ENCODE results near the gene RRP1B.

The RRP1B gene

GRCh38 chr21:43640400-43640799 is 19.0 kb upstream of the RRP1B start:
- DNase-seq (ENCODE audit: low read depth): no peak
- H3K4me3 ChIP-seq (ENCODE audit: low read length): no peak overlapping the region
- TF ChIP-seq CTCF (conservative IDR thresholded peaks at IDR 0.05; ENCODE audit: low read depth, low read length): no peak

GRCh38 chr21:43643193-43643592 is 16.2 kb upstream of the RRP1B start:
- DNase-seq (ENCODE audit: low read depth): no peak
- no peak for TF ChIP-seq CTCF (conservative IDR thresholded peaks at IDR 0.05; ENCODE audit: low read depth, low read length)
- no peak overlapping the region for H3K4me3 ChIP-seq (ENCODE audit: low read length)

- no peak for TF ChIP-seq CTCF (conservative IDR thresholded peaks at IDR 0.05; ENCODE audit: low read depth, low read length)
- H3K4me3 ChIP-seq (ENCODE audit: low read length): no peak overlapping the region
- no peak for DNase-seq (ENCODE audit: low read depth)
These were observed 15.3 kb upstream of the RRP1B start for GRCh38 chr21:43644071-43644470.

GRCh38 chr21:43644609-43645008 is 14.8 kb upstream of the RRP1B start:
- H3K4me3 ChIP-seq (ENCODE audit: low read length): no peak overlapping the region
- DNase-seq (ENCODE audit: low read depth): no peak
- TF ChIP-seq CTCF (conservative IDR thresholded peaks at IDR 0.05; ENCODE audit: low read depth, low read length): no peak

- DNase-seq (ENCODE audit: low read depth): peak; percentile 89
- TF ChIP-seq CTCF (conservative IDR thresholded peaks at IDR 0.05; ENCODE audit: low read depth, low read length): peak; percentile 71
These were observed 14.0 kb upstream of the RRP1B start for GRCh38 chr21:43645136-43645891.

GRCh38 chr21:43645976-43646375 is 13.4 kb upstream of the RRP1B start:
- H3K4me3 ChIP-seq (ENCODE audit: low read length): no peak overlapping the region
- no peak for TF ChIP-seq CTCF (conservative IDR thresholded peaks at IDR 0.05; ENCODE audit: low read depth, low read length)
- DNase-seq (ENCODE audit: low read depth): no peak

More at GRCh38 chr21:43645136-43645891, 14.0 kb upstream of the RRP1B start:
- no peak overlapping the region for H3K4me3 ChIP-seq (ENCODE audit: low read length)

GRCh38 chr21:43646550-43647260 is 12.7 kb upstream of the RRP1B start:
- peak; percentile 87 for DNase-seq (ENCODE audit: low read depth)
- H3K4me3 ChIP-seq (ENCODE audit: low read length): no peak overlapping the region
- peak; percentile 98 for TF ChIP-seq CTCF (conservative IDR thresholded peaks at IDR 0.05; ENCODE audit: low read depth, low read length)

All from retinal pigment epithelial cell (primary cell).